ENCODE results near the gene WDR82. TPM values are rescaled to one million over a fixed set of nuclear protein-coding genes. Genes with fewer than 3 reads are reported as not detected.

The WDR82 gene
- total and polyA plus RNA-seq, 9 of the 15 experiments (the other 6 are each of a cell fraction or from before 2014, with no cell fraction given): 6.4 to 62.9 (median 37.1) TPM

DNA sequence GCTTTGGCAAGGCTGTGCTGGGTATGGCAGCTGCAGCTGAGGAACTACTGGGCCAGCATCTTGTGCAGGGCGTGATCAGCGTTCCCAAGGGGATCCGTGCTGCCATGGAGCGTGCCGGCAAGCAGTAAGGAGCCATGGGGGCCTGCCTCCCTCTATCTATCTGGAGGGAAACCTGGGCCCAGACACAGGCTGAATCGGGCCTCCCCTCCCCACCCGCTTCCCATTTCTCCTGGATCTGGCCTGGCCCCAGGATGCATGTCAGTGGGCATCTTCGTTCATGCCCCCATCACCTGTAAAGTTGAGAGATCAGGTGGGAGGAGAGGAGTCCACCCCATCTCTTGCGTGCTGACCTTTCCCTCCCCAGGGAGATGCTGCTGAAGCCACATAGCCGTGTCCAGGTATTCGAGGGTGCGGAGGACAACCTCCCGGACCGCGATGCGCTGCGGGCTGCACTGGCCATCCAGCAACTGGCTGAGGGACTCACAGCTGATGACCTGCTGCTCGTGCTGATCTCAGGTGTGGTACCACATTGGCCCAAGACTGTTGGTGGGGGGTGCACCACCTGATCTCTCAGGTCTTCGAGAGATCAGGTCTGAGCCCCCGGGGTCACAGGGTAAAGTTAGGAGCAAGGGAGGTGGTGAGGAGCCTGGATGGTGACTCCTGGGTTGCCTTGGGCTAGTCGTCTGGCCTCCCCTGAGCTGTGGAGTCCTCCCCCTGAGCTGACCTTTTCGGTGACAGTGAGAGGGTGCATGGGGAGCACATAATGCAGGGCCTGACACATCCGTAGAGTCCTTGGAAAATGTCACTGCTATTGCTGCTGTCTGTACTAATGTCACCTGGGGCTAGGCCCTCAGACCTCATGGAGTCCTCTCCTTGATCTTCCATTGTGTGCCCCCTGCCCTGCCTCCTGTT, 12.4 kb upstream of the WDR82 start:
- no peak overlapping the region; a peak in 1 of 4 replicates for H3K9ac ChIP-seq (ENCODE audit: insufficient read depth in 1 of 2, low read depth in 2 of 2, low read length in 2 of 2)

More for the DNA sequence above, 12.4 kb upstream of the WDR82 start:
- ChIA-PET CTCF (ENCODE audit: low intra/inter-chr PET ratio) (interaction anchor here (1.1 to 2.4 kb wide), 3 partner anchors 47 to 94 kb away, joined by 3 to 36 read pairs (median 10); no protein-coding TSS in a partner anchor), POLR2A (interaction anchor here (1.0 to 1.1 kb wide), 2 partner anchors 14 to 63 kb away, joined by 3 to 4 read pairs; no protein-coding TSS in a partner anchor)
- no peak for FAIRE-seq
- intact Hi-C loops (cut with micrococcal nuclease): loop anchor here (1.0 to 5.0 kb wide), 3 partner anchors 48 to 156 kb away; partner anchors contain the start of gene SEMA3G
- no peak overlapping the region for H3K27ac ChIP-seq (ENCODE audit: extremely low read depth, low read depth, low read length)
- H3K36me3 ChIP-seq (ENCODE audit: control insufficient read depth, insufficient read depth, low read length): peaks cover 4% of the 10 kb centered on the region; the same call in 2 of the 3 replicates
- BruUV-seq (replicated peaks): no TSS peak
- ATAC-seq: no peak
- H3K9me3 ChIP-seq (replicated peaks; ENCODE audit: control insufficient read depth, insufficient read depth, low read depth, low read length): no peaks in the 10 kb centered on the region
- no peak overlapping the region for H3K4me3 ChIP-seq
- peaks cover 21% of the 10 kb centered on the region for H3K79me2 ChIP-seq (ENCODE audit: control insufficient read depth, insufficient read depth, low read length)
- in situ Hi-C loops (cut with MboI): loop anchor here (5.0 to 10.0 kb wide), 3 partner anchors 51 to 154 kb away; partner anchors contain the start of gene SEMA3G
- no peaks in the 10 kb centered on the region for H4K20me1 ChIP-seq (replicated peaks; ENCODE audit: control insufficient read depth, insufficient read depth, low read length)
- 67% methylated on average over 14 of the region's 23 CpGs for WGBS (ENCODE audit: insufficient coverage, low coverage, missing lambda C conversion rate)
- H3K4me1 ChIP-seq (replicated peaks in 1 of 2; ENCODE audit: control insufficient read depth in 2 of 2, insufficient read depth in 2 of 2, low read length in 2 of 2): peaks cover 13 to 28% of the 10 kb centered on the region in 2 experiments; a peak in 4 of 5 replicates
- TF ChIP-seq SMARCB1 (IDR thresholded peaks at IDR 0.05; ENCODE audit: insufficient read length, low read depth): no peak
- TF ChIP-seq GATAD2B (IDR thresholded peaks at IDR 0.05; ENCODE audit: borderline replicate concordance): no peak
- TF ChIP-seq SIN3A (IDR thresholded peaks at IDR 0.05; ENCODE audit: borderline replicate concordance in 2 of 2, control insufficient read depth in 1 of 2, low read depth in 2 of 2, low read length in 2 of 2): no peak
- TF ChIP-seq CCNT2 (IDR thresholded peaks at IDR 0.05; ENCODE audit: borderline replicate concordance, extremely low read depth, insufficient read length, low read depth, low read length): no peak
- H3K4me2 ChIP-seq (ENCODE audit: insufficient read depth, low read length): no peak overlapping the region
- H3K27me3 ChIP-seq (ENCODE audit: control insufficient read depth in 2 of 2, insufficient read depth in 2 of 2, low read length in 2 of 2): no peaks in the 10 kb centered on the region
- peaks cover 3% of the 10 kb centered on the region for H3K9me1 ChIP-seq (ENCODE audit: control insufficient read depth, insufficient read depth, low read length)
- H2AFZ ChIP-seq (ENCODE audit: low read depth, low read length): no peak overlapping the region
- DNase-seq (ENCODE audit: extremely low read depth in 1 of 4, low spot score in 3 of 4): no peak
